GM18873 (cell line): ENCODE data around the gene OSBPL6.
A peak's percentile ranks its signal among the peaks of the same experiment; 100 is the strongest.
"Not testable (repeated sequence)": the region's sequence is repeated elsewhere in the genome, so short reads cannot be mapped to it uniquely, and the experiment has no call there.

ENCODE experiments used
- ATAC-seq: cut with Tn5 transposase; IDR thresholded peaks from one replicate; pipeline ENCODE4 v1.9.1; 2021; ENCODE audit warnings: mild to moderate bottlenecking, moderate library complexity, moderate number of reproducible peaks; ENCODE audit not compliant: unreplicated experiment, low FRiP score

Gene OSBPL6

GRCh38 chr2:178295906-178296305, 101.6 kb downstream of the OSBPL6 start:
- no peak for ATAC-seq

GRCh38 chr2:178296394-178297090, 102.2 kb downstream of the OSBPL6 start:
- no peak for ATAC-seq

- no peak for ATAC-seq
These were observed 102.7 kb downstream of the OSBPL6 start for GRCh38 chr2:178297091-178297411.

- no peak for ATAC-seq
These were observed 104.5 kb downstream of the OSBPL6 start for GRCh38 chr2:178298785-178299212.

- ATAC-seq, result no peak
These were observed 107.4 kb downstream of the OSBPL6 start for GRCh38 chr2:178301649-178302238.

- no peak for ATAC-seq
These were observed 110.0 kb downstream of the OSBPL6 start for GRCh38 chr2:178304333-178304732.

GRCh38 chr2:178306352-178307073, 112.2 kb downstream of the OSBPL6 start:
- ATAC-seq, result peak; percentile 91

GRCh38 chr2:178307650-178308049, 113.3 kb downstream of the OSBPL6 start:
- no peak for ATAC-seq

- no peak for ATAC-seq
These were observed 115.2 kb downstream of the OSBPL6 start for GRCh38 chr2:178309541-178309940.

GRCh38 chr2:178315078-178315477, 120.8 kb downstream of the OSBPL6 start:
- ATAC-seq, result no peak

- no peak for ATAC-seq
These were observed 121.2 kb downstream of the OSBPL6 start for GRCh38 chr2:178315488-178315948.

GRCh38 chr2:178317811-178318210, 123.5 kb downstream of the OSBPL6 start:
- ATAC-seq, result no peak

GRCh38 chr2:178320011-178320585, 125.8 kb downstream of the OSBPL6 start:
- no peak for ATAC-seq

- no peak for ATAC-seq
These were observed 127.8 kb downstream of the OSBPL6 start for GRCh38 chr2:178322068-178322467.

- not testable (repeated sequence) for ATAC-seq
These were observed 129.0 kb downstream of the OSBPL6 start for GRCh38 chr2:178323331-178323730.

- no peak for ATAC-seq
These were observed 129.8 kb downstream of the OSBPL6 start for GRCh38 chr2:178324077-178324476.

GRCh38 chr2:178325268-178325667, 131.0 kb downstream of the OSBPL6 start:
- no peak for ATAC-seq

GRCh38 chr2:178327516-178327915, 133.2 kb downstream of the OSBPL6 start:
- ATAC-seq, result no peak

- ATAC-seq, result no peak
These were observed 133.7 kb downstream of the OSBPL6 start for GRCh38 chr2:178328037-178328436.

- no peak for ATAC-seq
These were observed 136.1 kb downstream of the OSBPL6 start for GRCh38 chr2:178330175-178331017.
